ENCODE results near the gene IGF1R. TPM values are rescaled to one million over a fixed set of nuclear protein-coding genes. Genes with fewer than 3 reads are reported as not detected.

IGF1R gene
- total and polyA plus RNA-seq, 2 of the 13 experiments (the other 11 are each of a cell fraction or from before 2014, with no cell fraction given): 15.9 to 18.4 TPM

GRCh38 chr15:98663606-98664005, 15.3 kb downstream of the IGF1R start (continued):
- TF ChIP-seq PCBP1 (IDR thresholded peaks at IDR 0.05; ENCODE audit: borderline replicate concordance, low read depth, low read length) (no peak), TBX2 (CRISPR knock-in tag; IDR thresholded peaks at IDR 0.05; ENCODE audit: borderline replicate concordance) (peak; percentile 60; the same call in 1 of the 2 replicates), MXI1 (IDR thresholded peaks at IDR 0.05; ENCODE audit: borderline replicate concordance, low read depth, low read length) (no peak), ZFP1 (CRISPR knock-in tag; IDR thresholded peaks at IDR 0.05) (no peak), ZNF326 (CRISPR knock-in tag; IDR thresholded peaks at IDR 0.05; ENCODE audit: borderline replicate concordance) (no peak), ZFY (CRISPR knock-in tag; IDR thresholded peaks at IDR 0.05) (no peak), ZNF281 (CRISPR knock-in tag; IDR thresholded peaks at IDR 0.05; ENCODE audit: borderline replicate concordance) (no peak), MLLT10 (CRISPR knock-in tag; IDR thresholded peaks at IDR 0.05) (no peak), ZNF18 (CRISPR knock-in tag; IDR thresholded peaks at IDR 0.05; ENCODE audit: insufficient replicate concordance) (no peak), DNMT3B (CRISPR knock-in tag; conservative IDR thresholded peaks at IDR 0.05) (no peak), MTF2 (CRISPR knock-in tag; IDR thresholded peaks at IDR 0.05; ENCODE audit: borderline replicate concordance) (no peak), MED1 (CRISPR knock-in tag; IDR thresholded peaks at IDR 0.05) (peak; percentile 47; the same call in 1 of the 2 replicates), PHF21A (CRISPR knock-in tag; IDR thresholded peaks at IDR 0.05) (peak; percentile 54; the same call in 1 of the 2 replicates), ZNF513 (CRISPR knock-in tag; conservative IDR thresholded peaks at IDR 0.05) (no peak), ZBTB39 (CRISPR knock-in tag; IDR thresholded peaks at IDR 0.05) (no peak), RBFOX2 (IDR thresholded peaks at IDR 0.05; ENCODE audit: low read depth, low read length) (no peak), NFRKB (IDR thresholded peaks at IDR 0.05) (no peak), THRA (CRISPR knock-in tag; IDR thresholded peaks at IDR 0.05; ENCODE audit: borderline replicate concordance) (no peak), BRCA1 (CRISPR knock-in tag; IDR thresholded peaks at IDR 0.05) (no peak)
